IMR-90 (cell line): ENCODE measurements around the gene POR. TPM values are rescaled to one million over a fixed set of nuclear protein-coding genes. Genes with fewer than 3 reads are reported as not detected.

ENCODE experiments used
- ATAC-seq: fragments of 200-7000 bp; cut with Tn5 transposase; 2 replicates; pipeline ENCODE4 v1.9.1; 2020; ENCODE audit warnings: low read depth, mild to moderate bottlenecking, moderate library complexity
- BruUV-seq: library from RNA; stranded (reverse); fragments of 400-500 nt; replicated peaks from 2 replicates; lab custom pipeline; 2021; lab: Mats Ljungman, UMichigan
- CTCF ChIA-PET: fragments of 300-600 bp; formaldehyde crosslinking; extraction: SDS; loops from one replicate; lab custom pipeline; 2021; ENCODE audit warnings: antibody characterized with exemption; lab: Yijun Ruan, JAX
- POLR2A ChIA-PET: fragments of 300-600 bp; sonication (Branson Sonifier 250); formaldehyde crosslinking; loops from one replicate; lab custom pipeline; 2022; ENCODE audit warnings: antibody characterized with exemption; ENCODE audit not compliant: unreplicated experiment; lab: Charles Lee
- DNase-seq: peaks from one replicate; pipeline ENCODE4 v3.0.0; 2013
- H2AFZ ChIP-seq: replicated peaks from 2 replicates; pipeline ENCODE3; 2013; ENCODE audit warnings: low read length, mild to moderate bottlenecking; ENCODE audit not compliant: poor library complexity
- H2AK5ac ChIP-seq: 2 replicates; pipeline ENCODE4 v1.6.1; 2013; ENCODE audit warnings: low read depth, low read length, inconsistent platforms
- H2AK9ac ChIP-seq: replicated peaks from 2 replicates; pipeline ENCODE3; 2013; ENCODE audit warnings: mild to moderate bottlenecking, low read depth, low read length, moderate library complexity; ENCODE audit not compliant: poor library complexity
- H2BK120ac ChIP-seq: 2 replicates; pipeline ENCODE4 v1.6.1; 2013; ENCODE audit warnings: low read depth, low read length, inconsistent platforms
- H2BK15ac ChIP-seq: 3 replicates; pipeline ENCODE4 v1.6.1; 2013; ENCODE audit warnings: low read depth, low read length, inconsistent platforms
- H2BK20ac ChIP-seq: 2 replicates; pipeline ENCODE4 v1.6.1; 2013; ENCODE audit warnings: low read depth, mild to moderate bottlenecking, inconsistent platforms, low read length, moderate library complexity
- H2BK5ac ChIP-seq: 2 replicates; pipeline ENCODE4 v1.6.1; 2013; ENCODE audit warnings: mild to moderate bottlenecking, low read depth, low read length, inconsistent platforms; ENCODE audit not compliant: poor library complexity, severe bottlenecking
- H3K14ac ChIP-seq: replicated peaks from 2 replicates; pipeline ENCODE4 v1.6.1; 2013; ENCODE audit warnings: low read depth, low read length, inconsistent platforms
- H3K18ac ChIP-seq: 2 replicates; pipeline ENCODE4 v1.6.1; 2013; ENCODE audit warnings: low read depth, low read length, control low read depth
- H3K23ac ChIP-seq: 2 replicates; pipeline ENCODE4 v1.6.1; 2013; ENCODE audit warnings: low read depth, low read length, inconsistent platforms
- H3K27ac ChIP-seq: 2 replicates; pipeline ENCODE4 v1.5.1; 2013; ENCODE audit warnings: mild to moderate bottlenecking, control low read depth, low read length; ENCODE audit not compliant: insufficient read depth
- H3K27me3 ChIP-seq: 2 replicates; pipeline ENCODE4 v1.6.1; 2013; ENCODE audit warnings: low read length; ENCODE audit not compliant: control insufficient read depth, insufficient read depth
- H3K36me3 ChIP-seq: 2 replicates; pipeline ENCODE4 v1.6.1; 2013; ENCODE audit warnings: low read length, mixed read lengths; ENCODE audit not compliant: control insufficient read depth, insufficient read depth
- H3K4ac ChIP-seq: 2 replicates; pipeline ENCODE4 v1.6.1; 2013; ENCODE audit warnings: low read depth, low read length, inconsistent platforms
- H3K4me1 ChIP-seq: 2 replicates; pipeline ENCODE4 v1.6.1; 2013; ENCODE audit warnings: low read length, mixed read lengths; ENCODE audit not compliant: control insufficient read depth, insufficient read depth
- H3K4me2 ChIP-seq: 2 replicates; pipeline ENCODE4 v1.6.1; 2013; ENCODE audit warnings: low read depth, mild to moderate bottlenecking, control low read depth, low read length, moderate library complexity
- H3K4me3 ChIP-seq: 2 replicates; pipeline ENCODE4 v1.5.1; 2013; ENCODE audit warnings: low read depth, mild to moderate bottlenecking, control low read depth, low read length, moderate library complexity; ENCODE audit not compliant: insufficient read depth
- H3K56ac ChIP-seq: 2 replicates; pipeline ENCODE4 v1.6.1; 2013; ENCODE audit warnings: low read length, inconsistent platforms; ENCODE audit not compliant: insufficient read depth; ENCODE audit errors: extremely low read depth
- H3K79me1 ChIP-seq, 2 experiments: 2 replicates each; pipeline ENCODE4 v1.6.1; 2013; ENCODE audit warnings: low read length in 2 of 2, inconsistent platforms in 1 of 2, low read depth in 1 of 2
- H3K9ac ChIP-seq: 2 replicates; pipeline ENCODE4 v1.6.1; 2013; ENCODE audit warnings: low read depth, low read length, control low read depth
- H3K9me1 ChIP-seq: 2 replicates; pipeline ENCODE4 v1.6.1; 2013; ENCODE audit warnings: low read length, inconsistent platforms; ENCODE audit not compliant: insufficient read depth
- H3K9me3 ChIP-seq: 2 replicates; pipeline ENCODE4 v1.6.1; 2013; ENCODE audit warnings: low read length; ENCODE audit not compliant: control insufficient read depth, insufficient read depth
- H4K20me1 ChIP-seq: 2 replicates; pipeline ENCODE4 v1.6.1; 2013; ENCODE audit warnings: low read length, inconsistent platforms; ENCODE audit not compliant: insufficient read depth
- H4K5ac ChIP-seq: 2 replicates; pipeline ENCODE4 v1.6.1; 2013; ENCODE audit warnings: mild to moderate bottlenecking, low read depth, low read length, control low read depth
- H4K8ac ChIP-seq, 2 experiments: 2 replicates each; pipeline ENCODE4 v1.6.1; 2013; ENCODE audit warnings: low read depth in 2 of 2, low read length in 2 of 2, control low read depth in 1 of 2, inconsistent platforms in 1 of 2
- H4K91ac ChIP-seq: 2 replicates; pipeline ENCODE4 v1.6.1; 2013; ENCODE audit warnings: low read depth, low read length, inconsistent platforms; ENCODE audit not compliant: insufficient read depth
- CEBPB ChIP-seq: IDR thresholded peaks from 2 replicates; pipeline ENCODE4 v1.6.1; 2012; ENCODE audit warnings: low read depth, low read length, improper control_type of control experiment
- CTCF ChIP-seq: conservative IDR thresholded peaks from 2 replicates; pipeline ENCODE4 v1.5.1; 2012; ENCODE audit warnings: mild to moderate bottlenecking, low read depth, low read length, improper control_type of control experiment
- ELK1 ChIP-seq: fragments of 150-350 bp; IDR thresholded peaks from 2 replicates; pipeline ENCODE4 v1.6.1; 2016; ENCODE audit warnings: low read depth, mild to moderate bottlenecking, low read length, moderate library complexity, borderline replicate concordance
- FOS ChIP-seq: fragments of 150-350 bp; IDR thresholded peaks from 2 replicates; pipeline ENCODE4 v1.6.1; 2016; ENCODE audit warnings: low read depth, low read length
- WGBS, 2 experiments: methylation state at CpG; one replicate each; pipeline versions ENCODE4 v1.1.5 to v1.1.7; 2013; ENCODE audit warnings: missing lambda C conversion rate in 2 of 2; ENCODE audit not compliant: insufficient read length in 1 of 2; ENCODE audit errors: extremely low coverage in 2 of 2; 5-methylcytosine and 5-hydroxymethylcytosine counted together
- dilution Hi-C: fragments of 300-500 bp; cut with HindIII; formaldehyde crosslinking; loops from one replicate; pipeline ENCODE4 v1.14.3; 2018; ENCODE audit warnings: low sequenced_read_pairs; ENCODE audit not compliant: unreplicated experiment
- in situ Hi-C: fragments of 300-500 bp; cut with MboI; formaldehyde crosslinking; loops from 3 replicates; pipeline ENCODE4 v1.14.3; 2019; ENCODE audit warnings: low sequenced_read_pairs, inconsistent platforms, mixed read lengths
- intact Hi-C: fragments of 100-400 bp; cut with micrococcal nuclease; formaldehyde crosslinking; loops from 2 replicates; pipeline ENCODE4 v1.10.0; 2022
- polyA plus RNA-seq, 3 experiments: library from polyadenylated mRNA; depleted of rRNA; stranded (reverse); fragments of >200 nt; gene quantifications; 2 replicates each; pipeline ENCODE4 v1.2.3, GENCODE V29; 2012; ENCODE audit warnings: low replicate concordance in 1 of 3
- total RNA-seq: library from RNA; depleted of rRNA; stranded (reverse); fragments of >200 nt; gene quantifications from 2 replicates; pipeline ENCODE4 v1.2.3, GENCODE V29; 2012

Gene POR
- total and polyA plus RNA-seq, 2 of the 4 experiments (the other 2 are of a cell fraction) = 25.5 to 42.2 TPM

GRCh38 chr7:75992083-75992755, 77.3 kb downstream of the POR start:
- TF ChIP-seq ELK1 (no peak), FOS (no peak), CTCF (no peak), CEBPB (no peak)
- no TSS peak for BruUV-seq
- Histone ChIP-seq H2BK20ac (no peak overlapping the region), H3K9ac (no peak overlapping the region), H4K5ac (no peak overlapping the region), H3K4ac (no peak overlapping the region), H2BK15ac (no peak overlapping the region), H3K4me1 (peaks cover 15% of the 10 kb centered on the region), H2AFZ (no peak overlapping the region), H3K56ac (no peak overlapping the region), H3K23ac (no peak overlapping the region), H4K8ac (no peak overlapping the region), H4K91ac (no peak overlapping the region), H3K27ac (no peak overlapping the region), H2AK5ac (no peak overlapping the region), H3K4me2 (no peak overlapping the region), H3K27me3 (no peaks in the 10 kb centered on the region), H3K79me1 (peaks cover 4 to 22% of the 10 kb centered on the region in 2 experiments; a peak in 3 of 4 replicates), H3K14ac (no peak overlapping the region), H3K4me3 (no peak overlapping the region), H2BK120ac (no peak overlapping the region), H3K9me1 (peaks cover 6% of the 10 kb centered on the region; the same call in 1 of the 2 replicates), H3K9me3 (no peaks in the 10 kb centered on the region), H3K36me3 (peaks cover 17% of the 10 kb centered on the region), H4K20me1 (peaks cover 4% of the 10 kb centered on the region; the same call in 1 of the 2 replicates), H3K18ac (no peak overlapping the region), H2AK9ac (no peak overlapping the region), H2BK5ac (no peak overlapping the region)
- no CpG with 5 or more reads among the region's 20 CpGs for WGBS, 2 experiments
- in situ Hi-C loops = no loop called here
- no peak for DNase-seq
- ATAC-seq = no peak
- ChIA-PET CTCF (no interaction called here), POLR2A (no interaction called here)
- dilution Hi-C loops = no loop called here
- intact Hi-C loops = no loop called here
